GM20000 (cell line): Measurements from ENCODE around the gene TRAF3.

ENCODE experiments used
- DNase-seq: peaks from one replicate; pipeline ENCODE4 v3.0.0; 2012; ENCODE audit warnings: low spot score
- CTCF ChIP-seq: IDR thresholded peaks from 2 replicates; pipeline ENCODE4 v1.5.1; 2012; ENCODE audit warnings: mild to moderate bottlenecking, control low read depth; ENCODE audit errors: extremely low read depth, missing control alignments

TRAF3 gene

GRCh38 chr14:102776761-102777710, at the start of gene TRAF3:
TSS of gene TRAF3 (plus strand) at chr14:102777449. CDS start at chr14:102870202, 92,753 bp downstream.
- DNase-seq: peak; percentile 99
- no peak for TF ChIP-seq CTCF

- TF ChIP-seq CTCF: no peak
- DNase-seq: no peak
Measured at GRCh38 chr14:102728501-102728900, 48.7 kb upstream of the TRAF3 start.

- no peak for DNase-seq
- TF ChIP-seq CTCF: no peak
Measured at GRCh38 chr14:102729268-102729667, 48.0 kb upstream of the TRAF3 start.

- TF ChIP-seq CTCF: no peak
- DNase-seq: no peak
Measured at GRCh38 chr14:102729825-102730224, 47.4 kb upstream of the TRAF3 start.

GRCh38 chr14:102731101-102731870, 46.0 kb upstream of the TRAF3 start:
- TF ChIP-seq CTCF: no peak
- no peak for DNase-seq

- no peak for TF ChIP-seq CTCF
- DNase-seq: no peak
Measured at GRCh38 chr14:102731871-102732800, 45.1 kb upstream of the TRAF3 start.
